Kidney (tissue), 14 donors: ENCODE results near the gene GPC6. TPM values are rescaled to one million over a fixed set of nuclear protein-coding genes. Genes with fewer than 3 reads are reported as not detected.

Experiments used
- DNase-seq, 5 donors: peaks; one replicate each; pipeline ENCODE4 v3.0.0-alpha.2; 2013 to 2020
- FAIRE-seq: peaks from 2 replicates; lab custom pipeline; 2012; peaks lifted over from hg19 to GRCh38; lab: Jason Lieb, UNC
- H3K27ac ChIP-seq, 2 donors: one replicate each; pipeline ENCODE4 v1.7.0; 2013; ENCODE audit warnings: low read depth in 2 of 2, low read length in 2 of 2, inconsistent platforms in 1 of 2
- H3K27me3 ChIP-seq: one replicate; pipeline ENCODE4 v1.7.1; 2013; ENCODE audit warnings: low read length, inconsistent platforms; ENCODE audit not compliant: control insufficient read depth, insufficient read depth
- H3K36me3 ChIP-seq, 3 donors: one replicate each; pipeline versions ENCODE4 v1.7.0 to v1.7.1; 2013; ENCODE audit warnings: low read length in 3 of 3, control low read depth in 1 of 3, inconsistent platforms in 1 of 3; ENCODE audit not compliant: insufficient read depth in 3 of 3, control insufficient read depth in 2 of 3
- H3K4me1 ChIP-seq, 3 donors: one replicate each; pipeline versions ENCODE4 v1.7.0 to v1.7.1; 2013; ENCODE audit warnings: low read length in 3 of 3, inconsistent platforms in 1 of 3, low read depth in 1 of 3; ENCODE audit not compliant: control insufficient read depth in 2 of 3, insufficient read depth in 2 of 3
- H3K4me3 ChIP-seq, 3 donors: one replicate each; pipeline versions ENCODE4 v1.7.0 to v1.8.1; 2013; ENCODE audit warnings: low read length in 3 of 3, control low read depth in 1 of 3, inconsistent platforms in 1 of 3
- H3K9ac ChIP-seq, 3 donors: one replicate each; pipeline versions ENCODE4 v1.7.0 to v1.7.1; 2013; ENCODE audit warnings: low read length in 3 of 3, control low read depth in 1 of 3, inconsistent platforms in 1 of 3
- H3K9me3 ChIP-seq, 3 donors: one replicate each; pipeline versions ENCODE4 v1.7.0 to v1.7.1; 2013; ENCODE audit warnings: low read length in 3 of 3, control low read depth in 1 of 3, inconsistent platforms in 1 of 3; ENCODE audit not compliant: control insufficient read depth in 2 of 3, insufficient read depth in 1 of 3
- intact Hi-C: fragments of 100-400 bp; cut with DNase I; formaldehyde crosslinking; loops from one replicate; pipeline ENCODE4 v1.11.1; 2022
- polyA plus RNA-seq: library from polyadenylated mRNA; stranded (reverse); fragments of 350-450 nt; fragmentation: Illumina TruSeq; extraction: RNeasy Lipid Tissue Mini Kit (QIAGEN cat#74804); gene quantifications from one replicate; pipeline ENCODE4 v1.2.3, GENCODE V29; 2014; ENCODE audit warnings: low read depth, low replicate concordance; ENCODE audit not compliant: insufficient read depth
- total RNA-seq: library from RNA; stranded (reverse); fragmentation: NEBNext Ultra II Directional; extraction: Animal tissue kit (Norgen Biotek cat#: 25700); gene quantifications from one replicate; pipeline ENCODE4 v1.2.1, GENCODE V29; 2021
- TF ChIP-seq, protein P1 (sequence below): IDR thresholded peaks from 3 replicates; pipeline ENCODE4 v1.5.1; 2012; ENCODE audit warnings: mild to moderate bottlenecking, moderate library complexity, borderline replicate concordance; ENCODE audit not compliant: insufficient read depth; ENCODE audit errors: extremely low read depth
- donor health status: control.
- donor health status: control.
- donor health status: control.
- donor health status: control.
- donor health status: control.
- donor health status: DM: yes; HTN: yes; CAD: no.
- donor health status: Normal renal cell carcinoma (clear cell type).

The GPC6 gene
- total and polyA plus RNA-seq, 2 donors from 2014 or later = 6.2 to 15.5 TPM

DNA sequence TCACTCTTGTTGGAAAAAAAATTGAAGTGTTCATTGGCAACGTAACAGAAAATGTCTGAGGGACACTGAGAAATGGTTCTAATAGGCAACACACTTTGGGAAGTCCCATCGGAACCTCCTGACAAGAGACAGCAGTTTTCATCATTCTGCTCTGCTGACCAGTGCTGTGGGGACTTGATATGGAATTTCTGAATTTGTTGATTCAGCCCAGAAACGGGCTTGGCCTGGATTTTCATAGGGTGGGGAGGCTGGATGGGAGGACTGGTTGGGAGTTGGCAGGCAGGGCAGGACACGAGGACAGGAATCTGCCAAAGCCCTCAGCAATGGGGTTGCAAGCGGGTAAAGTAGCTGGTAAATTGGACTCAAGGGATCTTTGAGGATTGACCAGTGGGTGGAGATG is 1156.4 kb downstream of the GPC6 start:
- TF ChIP-seq, protein P1, sequence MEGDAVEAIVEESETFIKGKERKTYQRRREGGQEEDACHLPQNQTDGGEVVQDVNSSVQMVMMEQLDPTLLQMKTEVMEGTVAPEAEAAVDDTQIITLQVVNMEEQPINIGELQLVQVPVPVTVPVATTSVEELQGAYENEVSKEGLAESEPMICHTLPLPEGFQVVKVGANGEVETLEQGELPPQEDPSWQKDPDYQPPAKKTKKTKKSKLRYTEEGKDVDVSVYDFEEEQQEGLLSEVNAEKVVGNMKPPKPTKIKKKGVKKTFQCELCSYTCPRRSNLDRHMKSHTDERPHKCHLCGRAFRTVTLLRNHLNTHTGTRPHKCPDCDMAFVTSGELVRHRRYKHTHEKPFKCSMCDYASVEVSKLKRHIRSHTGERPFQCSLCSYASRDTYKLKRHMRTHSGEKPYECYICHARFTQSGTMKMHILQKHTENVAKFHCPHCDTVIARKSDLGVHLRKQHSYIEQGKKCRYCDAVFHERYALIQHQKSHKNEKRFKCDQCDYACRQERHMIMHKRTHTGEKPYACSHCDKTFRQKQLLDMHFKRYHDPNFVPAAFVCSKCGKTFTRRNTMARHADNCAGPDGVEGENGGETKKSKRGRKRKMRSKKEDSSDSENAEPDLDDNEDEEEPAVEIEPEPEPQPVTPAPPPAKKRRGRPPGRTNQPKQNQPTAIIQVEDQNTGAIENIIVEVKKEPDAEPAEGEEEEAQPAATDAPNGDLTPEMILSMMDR = no peak
- FAIRE-seq = no peak

DNA sequence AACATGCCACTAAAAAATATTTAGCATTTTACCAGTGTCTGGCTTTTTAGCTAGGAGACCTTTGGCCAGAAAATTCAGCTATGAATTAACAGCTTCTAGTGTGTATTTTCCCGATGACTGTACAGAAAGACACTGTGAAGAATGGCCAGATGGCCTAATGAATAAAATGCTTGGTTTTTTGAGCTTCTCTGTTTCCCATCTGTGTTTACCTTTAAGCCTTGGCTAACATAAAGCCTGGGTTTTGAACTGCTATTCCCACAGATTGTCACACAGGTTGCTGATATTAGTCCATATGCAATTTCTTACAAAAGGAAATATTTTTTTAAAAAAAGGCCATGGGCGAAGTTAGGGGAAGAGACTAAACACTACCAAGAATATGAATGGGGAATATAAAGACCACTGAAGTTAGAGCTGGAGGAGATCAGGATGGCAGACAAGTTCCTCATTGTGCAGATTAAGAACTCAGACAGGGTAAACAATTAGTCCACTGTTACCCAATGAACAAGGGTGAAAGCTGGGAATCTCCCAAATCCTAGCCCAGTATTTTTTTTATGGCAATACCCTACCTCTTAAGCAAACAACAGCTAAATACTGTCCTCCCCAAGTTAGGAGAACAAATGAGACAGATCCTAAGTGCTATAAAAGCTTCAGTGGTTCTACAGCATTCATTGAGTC is 1157.8 kb downstream of the GPC6 start:
- Histone ChIP-seq H3K4me1 (no peaks in the 10 kb centered on the region), H3K4me3 (no peak overlapping the region), H3K27ac (no peak overlapping the region), H3K9me3 (no peaks in the 10 kb centered on the region), H3K36me3 (no peaks in the 10 kb centered on the region), H3K9ac (no peak overlapping the region), H3K27me3 (no peaks in the 10 kb centered on the region)
- FAIRE-seq (no peak), DNase-seq (no peak)
- TF ChIP-seq, protein P1 = no peak
- intact Hi-C loops = no loop called here

More for the DNA sequence above, 1156.4 kb downstream of the GPC6 start:
- Histone ChIP-seq H3K4me1 (no peaks in the 10 kb centered on the region), H3K27me3 (no peaks in the 10 kb centered on the region), H3K4me3 (no peak overlapping the region), H3K27ac (no peak overlapping the region), H3K9ac (no peak overlapping the region), H3K36me3 (no peaks in the 10 kb centered on the region), H3K9me3 (no peaks in the 10 kb centered on the region)
- intact Hi-C loops = no loop called here
- DNase-seq = no peak

DNA sequence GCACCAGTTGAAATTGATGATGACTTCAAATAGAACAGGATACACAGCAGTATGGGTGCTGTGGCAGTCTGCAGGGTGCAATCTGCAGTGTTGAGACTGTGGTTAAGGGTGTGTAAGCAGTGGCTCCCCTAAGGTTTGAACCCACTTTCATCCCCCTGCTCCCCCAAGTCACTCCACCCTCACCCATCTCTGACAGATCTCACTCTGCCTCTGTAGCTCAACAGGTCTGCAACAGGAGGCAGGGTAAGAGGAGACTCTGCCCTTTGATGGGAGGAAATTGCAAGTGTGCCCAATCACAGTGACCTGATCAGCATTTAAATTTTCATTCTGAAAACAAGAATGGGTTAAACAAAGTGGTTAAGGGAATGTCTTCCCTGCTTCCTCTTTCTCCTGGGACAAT is 1160.4 kb downstream of the GPC6 start:
- intact Hi-C loops = no loop called here
- DNase-seq = no peak
- Histone ChIP-seq H3K9ac (no peak overlapping the region), H3K9me3 (no peaks in the 10 kb centered on the region), H3K36me3 (no peaks in the 10 kb centered on the region), H3K4me1 (no peaks in the 10 kb centered on the region), H3K4me3 (no peak overlapping the region), H3K27me3 (no peaks in the 10 kb centered on the region), H3K27ac (no peak overlapping the region)
- FAIRE-seq = no peak
- TF ChIP-seq, protein P1 = no peak
